Measurements from ENCODE around the gene HSPA1L. TPM values are rescaled to one million over a fixed set of nuclear protein-coding genes. Genes with fewer than 3 reads are reported as not detected.

The HSPA1L gene
- total RNA-seq, 3 donors from 2014 or later (not counting 1 experiment from before 2014, with no cell fraction given) = 2.0 to 4.5 (median 3.6) TPM

GRCh38 chr6:31777667-31778050 is 37.4 kb downstream of the HSPA1L start:
- TF ChIP-seq CTCF (IDR thresholded peaks at IDR 0.05) = no peak
- H3K27ac Mint-ChIP-seq = peak overlapping the region in 1 of 2 donors; percentile 87
- intact Hi-C loops (cut with micrococcal nuclease) = no loop called here

GRCh38 chr6:31776989-31777666 is 38.0 kb downstream of the HSPA1L start, which contains the start of gene VWA7:
VWA7 (minus strand) TSS chr6:31777328; CDS start chr6:31776779, 549 bp downstream.
- Mint-ChIP-seq H3K27ac (peak within 1 kb of the TSS; percentile 60 to 87), H3K9me3 (no peaks in the 10 kb centered on the region), H3K4me3 (peak within 1 kb of the TSS; percentile 50), H3K36me3 (no peaks in the 10 kb centered on the region), H3K27me3 (ENCODE audit: low read depth in 2 of 2) (no peaks in the 10 kb centered on the region), H3K4me1 (peaks cover 0 to 33% of the 10 kb centered on the region in 2 donors)
- no peaks in the 10 kb centered on the region for H3K9me3 ChIP-seq (ENCODE audit: control insufficient read depth, insufficient read depth, low read length)
- peak within 1 kb of the TSS; percentile 55 for H3K27ac ChIP-seq (ENCODE audit: low read length)
- no peaks in the 10 kb centered on the region for H3K27me3 ChIP-seq (ENCODE audit: control insufficient read depth, insufficient read depth, low read length)
- no peak within 1 kb of the TSS for H3K4me3 ChIP-seq (ENCODE audit: low read length)
- 11% methylated on average over 13 of the region's 15 CpGs for WGBS (ENCODE audit: insufficient coverage)
- no peak for TF ChIP-seq CTCF (IDR thresholded peaks at IDR 0.05)
- intact Hi-C loops (cut with micrococcal nuclease) = no loop called here
- H3K4me1 ChIP-seq (ENCODE audit: control insufficient read depth, insufficient read depth, low read length) = peaks cover 42% of the 10 kb centered on the region
- DNase-seq (peak; percentile 49 to 77), ATAC-seq (peak; percentile 72 to 89 (median 82))
- peaks cover 35% of the 10 kb centered on the region for H3K36me3 ChIP-seq (ENCODE audit: control insufficient read depth, insufficient read depth, low read length)

More at GRCh38 chr6:31777667-31778050, 37.4 kb downstream of the HSPA1L start:
- peaks cover 37% of the 10 kb centered on the region for H3K4me1 ChIP-seq (ENCODE audit: control insufficient read depth, insufficient read depth, low read length)
- ATAC-seq = no peak
- peak overlapping the region; percentile 55 for H3K27ac ChIP-seq (ENCODE audit: low read length)
- Mint-ChIP-seq H3K36me3 (no peaks in the 10 kb centered on the region), H3K9me3 (no peaks in the 10 kb centered on the region), H3K4me1 (peaks cover 0 to 32% of the 10 kb centered on the region in 2 donors), H3K4me3 (no peak overlapping the region), H3K27me3 (ENCODE audit: low read depth in 2 of 2) (no peaks in the 10 kb centered on the region)
- no peaks in the 10 kb centered on the region for H3K27me3 ChIP-seq (ENCODE audit: control insufficient read depth, insufficient read depth, low read length)
- WGBS (ENCODE audit: insufficient coverage) = 97% methylated on average over 5 of the region's 5 CpGs
- DNase-seq = no peak
- H3K36me3 ChIP-seq (ENCODE audit: control insufficient read depth, insufficient read depth, low read length) = peaks cover 40% of the 10 kb centered on the region
- no peaks in the 10 kb centered on the region for H3K9me3 ChIP-seq (ENCODE audit: control insufficient read depth, insufficient read depth, low read length)
- H3K4me3 ChIP-seq (ENCODE audit: low read length) = no peak overlapping the region

GRCh38 chr6:31776485-31776988 is 38.5 kb downstream of the HSPA1L start:
- H3K27me3 ChIP-seq (ENCODE audit: control insufficient read depth, insufficient read depth, low read length) = no peaks in the 10 kb centered on the region
- peaks cover 29% of the 10 kb centered on the region for H3K36me3 ChIP-seq (ENCODE audit: control insufficient read depth, insufficient read depth, low read length)
- Mint-ChIP-seq H3K4me3 (peak overlapping the region; percentile 50), H3K9me3 (no peaks in the 10 kb centered on the region), H3K4me1 (peaks cover 0 to 33% of the 10 kb centered on the region in 2 donors), H3K27me3 (ENCODE audit: low read depth in 2 of 2) (no peaks in the 10 kb centered on the region), H3K27ac (peak overlapping the region; percentile 60 to 87), H3K36me3 (no peaks in the 10 kb centered on the region)
- DNase-seq (no peak), ATAC-seq (no peak)
- H3K4me3 ChIP-seq (ENCODE audit: low read length) = no peak overlapping the region
- no peak for TF ChIP-seq CTCF (IDR thresholded peaks at IDR 0.05)
- WGBS (ENCODE audit: insufficient coverage) = 28% methylated on average over 14 of the region's 14 CpGs
- H3K4me1 ChIP-seq (ENCODE audit: control insufficient read depth, insufficient read depth, low read length) = peaks cover 47% of the 10 kb centered on the region
- no peaks in the 10 kb centered on the region for H3K9me3 ChIP-seq (ENCODE audit: control insufficient read depth, insufficient read depth, low read length)
- peak overlapping the region; percentile 55 for H3K27ac ChIP-seq (ENCODE audit: low read length)
- intact Hi-C loops (cut with micrococcal nuclease) = no loop called here

Data from natural killer cell (primary cell).